ENCODE results near the gene SERPINB10. TPM values are rescaled to one million over a fixed set of nuclear protein-coding genes. Genes with fewer than 3 reads are reported as not detected.

The SERPINB10 gene
- polyA plus RNA-seq, 2 of the 4 experiments (the other 2 are of a cell fraction), result not detected

DNA sequence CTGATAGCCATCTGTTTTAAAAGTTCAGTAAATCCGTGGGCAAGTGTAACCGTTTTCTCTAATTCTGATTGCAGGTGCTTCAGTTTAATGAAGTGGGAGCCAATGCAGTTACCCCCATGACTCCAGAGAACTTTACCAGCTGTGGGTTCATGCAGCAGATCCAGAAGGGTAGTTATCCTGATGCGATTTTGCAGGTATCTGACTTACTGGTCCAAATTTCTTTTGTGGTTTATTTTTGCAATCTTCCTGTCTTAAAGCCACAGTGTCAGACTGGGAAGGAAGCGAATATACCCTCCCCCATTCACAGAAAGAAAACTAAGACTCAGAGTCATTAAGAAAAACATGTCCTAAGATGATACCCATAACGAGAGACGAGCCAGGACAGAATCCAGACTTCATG is 12.6 kb upstream of the SERPINB10 start:
- DNase-seq (ENCODE audit: low read depth in 1 of 2, low spot score in 1 of 2) (no peak), FAIRE-seq (no peak), ATAC-seq (no peak)
- no peaks in the 10 kb centered on the region for H3K4me1 ChIP-seq
- no peak overlapping the region for H3K4me2 ChIP-seq
- ChIA-PET CTCF (interaction anchor here (1.5 kb wide), 1 partner anchor 15 kb away, joined by 3 read pairs; no protein-coding TSS in a partner anchor), POLR2A (no interaction called here)
- no peak overlapping the region for H3K4me3 ChIP-seq
- 4% methylated on average over 6 of the region's 6 CpGs for WGBS (ENCODE audit: missing lambda C conversion rate)
- no peaks in the 10 kb centered on the region for H3K9me3 ChIP-seq
- no peak for TF ChIP-seq NFE2L2 (conservative IDR thresholded peaks at IDR 0.05; ENCODE audit: low read length)
- no peak for TF ChIP-seq PHF8 (IDR thresholded peaks at IDR 0.05; ENCODE audit: borderline replicate concordance, low read depth)
- no peak for TF ChIP-seq CHD2 (IDR thresholded peaks at IDR 0.05; ENCODE audit: low read length, partially characterized antibody)
- TF ChIP-seq BHLHE40 (IDR thresholded peaks at IDR 0.05; ENCODE audit: low read depth, low read length), result no peak
- TF ChIP-seq FOSL2 (IDR thresholded peaks at IDR 0.05), result no peak
- TF ChIP-seq FOSL2 (CRISPR knock-in tag; IDR thresholded peaks at IDR 0.05), result no peak
- TF ChIP-seq, protein P1, sequence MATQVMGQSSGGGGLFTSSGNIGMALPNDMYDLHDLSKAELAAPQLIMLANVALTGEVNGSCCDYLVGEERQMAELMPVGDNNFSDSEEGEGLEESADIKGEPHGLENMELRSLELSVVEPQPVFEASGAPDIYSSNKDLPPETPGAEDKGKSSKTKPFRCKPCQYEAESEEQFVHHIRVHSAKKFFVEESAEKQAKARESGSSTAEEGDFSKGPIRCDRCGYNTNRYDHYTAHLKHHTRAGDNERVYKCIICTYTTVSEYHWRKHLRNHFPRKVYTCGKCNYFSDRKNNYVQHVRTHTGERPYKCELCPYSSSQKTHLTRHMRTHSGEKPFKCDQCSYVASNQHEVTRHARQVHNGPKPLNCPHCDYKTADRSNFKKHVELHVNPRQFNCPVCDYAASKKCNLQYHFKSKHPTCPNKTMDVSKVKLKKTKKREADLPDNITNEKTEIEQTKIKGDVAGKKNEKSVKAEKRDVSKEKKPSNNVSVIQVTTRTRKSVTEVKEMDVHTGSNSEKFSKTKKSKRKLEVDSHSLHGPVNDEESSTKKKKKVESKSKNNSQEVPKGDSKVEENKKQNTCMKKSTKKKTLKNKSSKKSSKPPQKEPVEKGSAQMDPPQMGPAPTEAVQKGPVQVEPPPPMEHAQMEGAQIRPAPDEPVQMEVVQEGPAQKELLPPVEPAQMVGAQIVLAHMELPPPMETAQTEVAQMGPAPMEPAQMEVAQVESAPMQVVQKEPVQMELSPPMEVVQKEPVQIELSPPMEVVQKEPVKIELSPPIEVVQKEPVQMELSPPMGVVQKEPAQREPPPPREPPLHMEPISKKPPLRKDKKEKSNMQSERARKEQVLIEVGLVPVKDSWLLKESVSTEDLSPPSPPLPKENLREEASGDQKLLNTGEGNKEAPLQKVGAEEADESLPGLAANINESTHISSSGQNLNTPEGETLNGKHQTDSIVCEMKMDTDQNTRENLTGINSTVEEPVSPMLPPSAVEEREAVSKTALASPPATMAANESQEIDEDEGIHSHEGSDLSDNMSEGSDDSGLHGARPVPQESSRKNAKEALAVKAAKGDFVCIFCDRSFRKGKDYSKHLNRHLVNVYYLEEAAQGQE (IDR thresholded peaks at IDR 0.05), result no peak
- TF ChIP-seq HOXB13 (CRISPR knock-in tag; IDR thresholded peaks at IDR 0.05; ENCODE audit: low read depth), result no peak
- no peak for TF ChIP-seq GATA3 (IDR thresholded peaks at IDR 0.05; ENCODE audit: borderline replicate concordance)
- TF ChIP-seq, protein P2, sequence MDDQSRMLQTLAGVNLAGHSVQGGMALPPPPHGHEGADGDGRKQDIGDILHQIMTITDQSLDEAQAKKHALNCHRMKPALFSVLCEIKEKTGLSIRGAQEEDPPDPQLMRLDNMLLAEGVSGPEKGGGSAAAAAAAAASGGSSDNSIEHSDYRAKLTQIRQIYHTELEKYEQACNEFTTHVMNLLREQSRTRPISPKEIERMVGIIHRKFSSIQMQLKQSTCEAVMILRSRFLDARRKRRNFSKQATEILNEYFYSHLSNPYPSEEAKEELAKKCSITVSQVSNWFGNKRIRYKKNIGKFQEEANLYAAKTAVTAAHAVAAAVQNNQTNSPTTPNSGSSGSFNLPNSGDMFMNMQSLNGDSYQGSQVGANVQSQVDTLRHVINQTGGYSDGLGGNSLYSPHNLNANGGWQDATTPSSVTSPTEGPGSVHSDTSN (IDR thresholded peaks at IDR 0.05), result no peak
- no peak for TF ChIP-seq RAD21 (conservative IDR thresholded peaks at IDR 0.05 in 1 of 2, IDR thresholded peaks at IDR 0.05 in 1 of 2)
- TF ChIP-seq KDM5A (IDR thresholded peaks at IDR 0.05), result no peak
- TF ChIP-seq FOSB (CRISPR knock-in tag; IDR thresholded peaks at IDR 0.05), result no peak
- no peak for TF ChIP-seq POLR2A (IDR thresholded peaks at IDR 0.05; ENCODE audit: low read length)
- TF ChIP-seq ATOH8 (CRISPR knock-in tag; IDR thresholded peaks at IDR 0.05; ENCODE audit: low read depth), result no peak
- TF ChIP-seq RNF2 (IDR thresholded peaks at IDR 0.05; ENCODE audit: borderline replicate concordance, low read depth), result no peak
- TF ChIP-seq MYC (IDR thresholded peaks at IDR 0.05; ENCODE audit: borderline replicate concordance, low read length), result no peak
- TF ChIP-seq JUNB (IDR thresholded peaks at IDR 0.05), result no peak
- TF ChIP-seq HEYL (CRISPR knock-in tag; IDR thresholded peaks at IDR 0.05), result no peak
- no peak for TF ChIP-seq SREBF2 (IDR thresholded peaks at IDR 0.05)
- no peak for TF ChIP-seq ESRRA (IDR thresholded peaks at IDR 0.05; ENCODE audit: borderline replicate concordance, low read length)
- H3K27ac ChIP-seq, result no peak overlapping the region

DNA sequence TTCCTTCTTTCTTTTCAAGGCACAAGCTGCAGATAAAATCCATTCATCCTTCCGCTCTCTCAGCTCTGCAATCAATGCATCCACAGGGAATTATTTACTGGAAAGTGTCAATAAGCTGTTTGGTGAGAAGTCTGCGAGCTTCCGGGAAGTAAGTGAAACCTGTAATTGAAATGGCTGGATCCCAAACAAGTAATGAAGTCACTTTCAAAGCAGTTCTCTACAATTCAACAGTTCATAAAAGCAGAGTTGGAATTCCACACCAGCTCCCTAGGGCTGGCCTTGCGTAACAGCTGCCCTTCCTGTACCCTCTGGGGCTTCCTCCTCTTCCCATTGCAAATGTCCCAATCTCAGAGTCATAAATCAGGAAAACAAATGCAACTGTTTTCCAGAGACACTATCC is 10.7 kb upstream of the SERPINB10 start:
- TF ChIP-seq SREBF2 (IDR thresholded peaks at IDR 0.05) (no peak), RNF2 (IDR thresholded peaks at IDR 0.05; ENCODE audit: borderline replicate concordance, low read depth) (no peak), PHF8 (IDR thresholded peaks at IDR 0.05; ENCODE audit: borderline replicate concordance, low read depth) (no peak), JUNB (IDR thresholded peaks at IDR 0.05) (no peak), ZC3H11A (IDR thresholded peaks at IDR 0.05) (no peak), KDM5A (IDR thresholded peaks at IDR 0.05) (no peak), RAD21 (conservative IDR thresholded peaks at IDR 0.05 in 1 of 2, IDR thresholded peaks at IDR 0.05 in 1 of 2) (no peak), NPAS2 (CRISPR knock-in tag; IDR thresholded peaks at IDR 0.05; ENCODE audit: borderline replicate concordance) (no peak), GATA3 (IDR thresholded peaks at IDR 0.05; ENCODE audit: borderline replicate concordance) (no peak), FOSB (CRISPR knock-in tag; IDR thresholded peaks at IDR 0.05) (no peak), HOXB5 (CRISPR knock-in tag; IDR thresholded peaks at IDR 0.05) (no peak), CEBPB (IDR thresholded peaks at IDR 0.05) (no peak), ESRRA (IDR thresholded peaks at IDR 0.05; ENCODE audit: borderline replicate concordance, low read length) (no peak), E2F6 (IDR thresholded peaks at IDR 0.05; ENCODE audit: borderline replicate concordance, low read depth) (no peak), MYC (IDR thresholded peaks at IDR 0.05; ENCODE audit: borderline replicate concordance, low read length) (no peak), MAX (IDR thresholded peaks at IDR 0.05) (no peak), CBX8 (IDR thresholded peaks at IDR 0.05) (no peak), HOXA7 (CRISPR knock-in tag; IDR thresholded peaks at IDR 0.05) (no peak), CBX2 (IDR thresholded peaks at IDR 0.05; ENCODE audit: borderline replicate concordance, low read depth) (no peak)
- TF ChIP-seq, protein P3, sequence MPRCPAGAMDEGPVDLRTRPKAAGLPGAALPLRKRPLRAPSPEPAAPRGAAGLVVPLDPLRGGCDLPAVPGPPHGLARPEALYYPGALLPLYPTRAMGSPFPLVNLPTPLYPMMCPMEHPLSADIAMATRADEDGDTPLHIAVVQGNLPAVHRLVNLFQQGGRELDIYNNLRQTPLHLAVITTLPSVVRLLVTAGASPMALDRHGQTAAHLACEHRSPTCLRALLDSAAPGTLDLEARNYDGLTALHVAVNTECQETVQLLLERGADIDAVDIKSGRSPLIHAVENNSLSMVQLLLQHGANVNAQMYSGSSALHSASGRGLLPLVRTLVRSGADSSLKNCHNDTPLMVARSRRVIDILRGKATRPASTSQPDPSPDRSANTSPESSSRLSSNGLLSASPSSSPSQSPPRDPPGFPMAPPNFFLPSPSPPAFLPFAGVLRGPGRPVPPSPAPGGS (IDR thresholded peaks at IDR 0.05), result no peak
- Histone ChIP-seq H3K4me1 (no peaks in the 10 kb centered on the region), H3K4me2 (no peak overlapping the region), H3K9me3 (no peaks in the 10 kb centered on the region), H3K4me3 (no peak overlapping the region), H3K27ac (no peak overlapping the region)
- 45% methylated on average over 4 of the region's 4 CpGs for WGBS (ENCODE audit: missing lambda C conversion rate)
- POLR2A ChIA-PET, result no interaction called here
- FAIRE-seq (no peak), ATAC-seq (no peak), DNase-seq (ENCODE audit: low read depth in 1 of 2, low spot score in 1 of 2) (no peak)
- CTCF ChIA-PET, result no interaction called here
